Measurements from ENCODE around the gene LMAN1L.
"Not testable (repeated sequence)": the region's sequence is repeated elsewhere in the genome, so short reads cannot be mapped to it uniquely, and the experiment has no call there.

LMAN1L gene

DNA sequence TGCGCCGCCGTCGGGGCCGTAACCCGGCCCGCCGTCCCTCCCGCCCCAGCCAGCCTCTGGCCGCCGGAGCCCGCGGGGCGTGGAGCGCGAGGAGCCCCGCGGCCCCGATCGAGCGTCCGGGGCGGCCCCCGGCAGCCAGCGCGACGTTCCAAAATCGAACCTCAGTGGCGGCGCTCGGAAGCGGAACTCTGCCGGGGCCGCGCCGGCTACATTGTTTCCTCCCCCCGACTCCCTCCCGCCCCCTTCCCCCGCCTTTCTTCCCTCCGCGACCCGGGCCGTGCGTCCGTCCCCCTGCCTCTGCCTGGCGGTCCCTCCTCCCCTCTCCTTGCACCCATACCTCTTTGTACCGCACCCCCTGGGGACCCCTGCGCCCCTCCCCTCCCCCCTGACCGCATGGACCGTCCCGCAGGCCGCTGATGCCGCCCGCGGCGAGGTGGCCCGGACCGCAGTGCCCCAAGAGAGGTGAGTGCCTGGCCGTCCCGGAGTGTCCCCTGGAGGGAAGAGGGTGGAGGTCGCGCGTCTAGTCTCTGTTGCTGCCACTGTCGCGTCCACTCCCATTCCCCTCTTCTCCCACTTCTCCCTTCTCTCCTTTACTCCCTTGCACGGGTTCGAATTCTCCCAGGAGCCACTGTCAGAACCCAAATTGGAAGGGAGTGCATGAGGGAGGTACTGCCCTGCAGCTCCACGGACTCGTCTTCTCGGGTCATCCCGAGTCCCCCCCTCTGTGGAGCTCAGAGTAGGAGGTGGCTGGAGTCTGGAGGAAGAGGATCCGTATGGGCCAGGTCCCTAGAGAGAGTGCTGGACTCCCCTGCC lies 30.2 kb upstream of the LMAN1L start:
- no peak for DNase-seq

DNA sequence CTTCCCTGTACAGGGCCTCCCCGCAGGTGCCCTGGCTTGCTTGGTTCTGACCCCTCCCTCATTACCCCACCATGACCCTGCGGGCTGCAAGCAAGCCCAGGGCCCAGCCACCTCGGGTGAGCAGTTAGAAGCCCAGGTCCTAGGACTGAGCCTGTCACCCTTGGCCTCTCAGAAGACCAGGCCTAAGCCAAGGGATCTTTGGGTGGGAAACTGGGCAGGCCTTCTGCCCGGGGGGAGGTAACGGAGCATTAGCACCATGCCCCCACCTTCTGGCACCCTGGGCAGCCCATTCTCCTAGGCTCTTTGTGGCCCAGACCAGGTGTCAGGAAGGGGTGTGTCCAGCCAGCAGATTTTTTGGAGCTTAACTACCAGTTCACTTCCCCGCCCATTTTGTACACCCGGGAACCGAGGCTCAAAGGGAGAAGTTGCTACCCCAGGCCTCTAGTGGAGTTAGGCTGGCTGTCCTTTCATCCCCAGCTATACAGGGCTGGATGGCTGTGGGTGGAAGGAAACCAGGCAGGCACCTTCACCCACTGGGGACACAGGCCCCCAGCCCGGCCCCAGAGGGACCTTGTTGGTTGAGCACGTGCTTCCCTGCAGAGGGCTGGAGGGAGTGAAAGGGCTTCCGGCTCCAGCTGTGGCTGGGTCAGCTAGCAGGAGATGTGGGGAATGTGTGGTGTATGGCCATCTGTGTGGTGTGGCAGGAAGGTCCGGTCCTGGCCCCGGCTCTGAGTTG lies 29.4 kb upstream of the LMAN1L start:
- no peak for DNase-seq

DNA sequence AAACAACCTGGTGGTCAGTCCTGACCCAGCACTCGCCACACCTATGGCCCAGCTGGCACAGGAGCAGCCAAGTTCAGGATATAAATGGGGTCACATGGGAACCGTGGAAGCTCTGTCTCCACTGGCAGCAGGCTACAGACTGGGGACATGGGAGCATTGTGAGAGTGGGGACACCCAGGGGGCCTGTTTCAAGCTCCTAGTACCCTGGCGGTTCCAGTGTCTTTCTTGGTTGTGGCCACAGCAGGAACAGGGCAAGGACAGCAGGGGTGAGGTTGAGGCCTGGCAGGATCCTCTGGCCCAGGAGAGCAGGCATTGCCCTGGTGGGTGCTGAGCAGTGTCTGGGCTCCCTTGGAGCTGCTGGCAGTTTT lies 28.8 kb upstream of the LMAN1L start:
- no peak for DNase-seq

DNA sequence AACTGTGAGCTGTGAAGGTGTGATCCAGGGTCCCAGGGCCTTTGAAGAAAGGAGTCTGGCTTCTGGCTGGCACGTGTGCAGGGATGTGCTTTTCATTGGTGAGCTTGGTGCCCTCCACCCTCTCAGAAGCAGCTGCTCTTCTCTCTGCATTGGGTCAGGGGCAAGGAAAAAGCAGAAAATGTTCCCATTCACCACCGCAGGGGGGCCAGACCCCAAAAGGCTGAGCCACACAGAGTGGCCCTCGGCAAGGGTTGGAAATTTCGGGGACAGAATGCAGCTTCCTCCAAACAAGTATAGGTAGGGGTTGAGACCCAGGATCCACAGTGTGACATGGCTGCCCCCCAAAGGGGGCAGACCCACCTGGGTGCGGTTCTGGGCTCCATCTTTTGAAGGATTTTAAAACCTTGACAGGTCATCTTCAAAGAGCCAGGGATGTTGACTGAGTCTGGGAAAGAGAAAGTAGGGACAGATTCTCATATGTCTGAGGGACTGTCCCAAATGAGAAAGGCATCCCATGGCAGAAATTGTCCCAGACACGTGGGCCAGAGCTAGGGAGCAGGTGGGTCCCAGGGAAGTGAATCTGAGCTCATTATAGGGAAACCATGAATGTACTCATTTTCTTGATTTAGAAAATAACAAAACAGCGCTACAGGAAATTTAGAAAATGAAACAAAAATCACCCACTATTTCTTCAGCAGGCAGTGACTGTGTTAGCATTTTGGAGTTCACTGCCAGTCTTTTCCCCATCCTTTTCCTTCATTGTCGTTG lies 28.0 kb upstream of the LMAN1L start:
- DNase-seq: no peak

DNA sequence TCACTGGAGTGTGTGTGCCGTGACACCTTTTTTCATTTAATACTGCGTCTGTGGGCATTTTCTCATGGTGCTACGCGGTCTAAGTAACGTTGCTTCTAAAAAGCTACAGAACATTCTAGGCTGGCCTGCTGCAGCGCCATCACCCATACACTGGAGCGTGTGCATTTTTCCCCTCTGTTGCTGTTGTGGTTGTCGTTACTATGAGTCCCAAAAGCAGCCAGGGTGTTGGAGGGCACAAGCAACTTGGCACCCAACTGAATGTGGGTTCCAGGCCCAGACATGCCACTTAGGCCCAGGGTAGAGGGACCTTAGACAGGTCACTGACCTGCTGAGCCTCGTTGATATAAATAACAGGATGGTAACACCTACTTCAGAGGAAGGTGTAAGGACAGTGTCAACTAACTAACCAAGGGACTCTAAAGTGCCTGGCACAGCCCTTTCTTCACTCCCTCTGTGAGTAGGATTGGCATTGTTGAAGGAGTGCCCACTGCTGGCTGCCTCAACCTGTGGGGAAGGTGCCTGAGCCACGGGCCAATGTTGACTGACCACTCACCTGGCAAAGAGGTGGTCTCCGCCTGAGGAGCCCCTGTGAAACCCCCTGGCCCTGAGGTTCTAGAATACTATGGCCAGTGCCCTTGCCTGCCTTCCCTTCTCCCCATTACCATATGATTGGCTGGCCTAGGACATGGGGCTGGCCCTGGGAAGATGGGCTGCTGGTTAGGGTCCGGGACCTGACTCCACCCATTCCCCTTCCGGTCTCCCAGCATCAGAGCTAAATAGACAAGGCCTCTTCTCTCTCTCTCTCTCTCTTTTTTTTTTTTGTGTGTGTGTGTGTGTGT lies 27.2 kb upstream of the LMAN1L start:
- no peak for DNase-seq

DNA sequence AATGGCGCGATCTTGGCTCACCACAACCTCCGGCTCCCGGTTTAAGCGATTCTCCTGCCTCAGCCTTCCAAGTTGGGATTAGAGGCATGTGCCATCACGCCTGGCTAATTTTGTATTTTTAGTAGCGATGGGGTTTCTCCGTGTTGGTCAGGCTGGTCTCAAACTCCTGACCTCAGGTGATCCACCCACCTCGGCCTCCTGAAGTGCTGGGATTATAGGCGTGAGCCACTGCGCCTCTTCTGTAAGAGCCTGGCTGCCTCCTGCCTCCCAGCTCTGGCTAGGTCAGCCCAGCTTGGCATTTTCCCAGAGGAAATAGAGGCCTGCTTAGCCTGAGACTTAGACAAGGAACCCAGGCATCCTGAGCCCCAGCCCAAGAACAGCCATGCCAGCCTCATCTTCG lies 26.6 kb upstream of the LMAN1L start:
- not testable (repeated sequence) for DNase-seq

DNA sequence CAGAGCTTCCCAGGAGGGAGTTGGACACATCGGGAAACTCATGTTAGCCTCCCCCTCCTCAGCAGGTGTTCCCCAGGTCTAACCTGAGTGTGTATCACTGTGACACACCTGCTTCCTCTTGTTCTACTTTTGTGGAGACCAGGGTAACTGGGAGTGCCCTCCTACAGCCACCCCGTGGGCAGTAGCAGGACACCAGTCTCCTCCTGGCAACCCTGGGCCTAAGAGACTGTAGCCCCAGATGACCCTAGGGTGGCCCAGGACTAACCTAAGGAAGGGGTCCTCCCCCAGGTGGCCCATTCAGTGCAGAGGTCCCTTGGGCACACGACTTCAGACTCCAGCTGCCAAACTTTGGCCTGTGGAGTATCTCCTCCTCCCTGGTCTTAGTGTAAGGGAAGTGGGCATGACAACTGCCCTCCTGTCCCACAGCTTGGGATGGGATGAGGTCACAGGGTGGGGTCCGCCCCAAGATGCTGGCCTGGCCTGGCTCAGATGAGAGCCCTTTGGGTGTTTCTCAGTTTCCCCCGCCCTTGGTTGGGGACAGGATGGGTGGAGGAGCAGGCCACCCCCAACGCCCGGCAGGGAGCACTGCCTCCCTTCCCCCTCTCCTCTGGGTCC lies 26.0 kb upstream of the LMAN1L start:
- no peak for DNase-seq

DNA sequence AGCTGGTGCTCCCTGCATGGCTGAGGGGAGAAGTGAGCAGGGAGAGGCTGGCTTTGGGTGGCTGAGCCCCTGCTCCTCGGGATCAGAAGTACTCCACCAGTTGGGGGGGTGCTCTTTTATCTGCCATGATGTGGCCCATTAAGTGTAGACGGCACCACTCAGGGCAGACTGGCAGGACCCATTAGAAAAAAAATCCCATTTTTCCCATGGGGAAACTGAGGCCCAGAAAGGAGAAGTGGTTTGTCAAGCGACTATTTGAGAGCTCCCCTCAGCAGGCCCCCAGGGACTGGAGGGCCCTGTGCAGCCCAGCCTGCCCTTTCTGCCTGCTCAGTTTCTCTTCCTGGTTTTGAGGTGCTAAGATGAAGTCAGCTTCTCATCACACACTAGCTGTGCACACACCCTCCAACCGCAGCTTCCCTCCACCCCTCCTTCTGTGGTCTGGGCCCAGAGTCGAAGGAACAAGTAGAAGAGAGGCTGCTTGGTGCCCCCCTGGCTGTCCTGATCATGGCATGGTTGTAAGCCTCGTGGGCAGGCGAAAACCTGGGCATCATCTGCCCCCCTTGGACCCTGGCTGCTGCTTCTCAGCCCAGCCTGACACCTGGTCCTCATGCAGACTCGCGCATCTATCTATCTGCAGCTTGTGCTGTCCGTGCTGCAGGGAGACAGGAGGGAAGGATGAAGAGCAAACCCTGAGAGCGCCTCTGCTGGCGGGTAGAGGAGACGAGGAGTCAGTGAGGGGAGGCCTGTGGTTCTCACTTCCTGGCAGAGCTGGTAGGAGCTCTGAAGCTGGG lies 25.2 kb upstream of the LMAN1L start:
- DNase-seq: peak; percentile 24

DNA sequence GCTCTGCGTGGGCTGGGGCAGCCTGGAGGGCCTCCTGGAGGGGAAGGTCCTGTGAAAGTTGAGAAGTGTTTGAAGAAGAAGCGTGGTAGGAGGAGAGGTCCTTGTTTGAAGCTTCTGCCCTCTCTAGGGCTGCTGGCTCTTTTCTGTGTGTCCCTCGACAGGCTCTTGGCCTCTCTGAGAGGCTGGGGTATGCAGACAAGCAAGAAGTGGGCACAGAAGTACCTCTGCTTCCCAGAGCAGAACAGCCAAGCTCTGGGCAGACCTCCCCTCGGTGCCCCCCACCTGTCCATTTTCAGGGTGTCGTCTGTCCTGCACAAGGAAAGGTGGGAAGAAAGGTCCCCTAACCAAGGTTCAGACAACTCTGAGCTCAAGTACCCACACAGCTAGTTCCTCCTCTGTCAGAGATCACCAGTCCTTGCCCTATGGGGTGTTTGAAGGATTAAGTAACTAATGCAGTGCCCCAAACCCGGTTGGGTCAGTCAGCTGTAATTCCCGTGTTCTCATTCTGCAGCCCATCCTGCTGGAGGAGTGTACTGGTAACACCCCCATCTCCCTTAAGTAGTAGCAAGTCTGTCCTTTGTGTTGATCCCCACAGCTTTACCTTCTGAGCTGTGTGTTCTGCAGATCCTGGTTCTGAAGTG lies 24.5 kb upstream of the LMAN1L start:
- no peak for DNase-seq

DNA sequence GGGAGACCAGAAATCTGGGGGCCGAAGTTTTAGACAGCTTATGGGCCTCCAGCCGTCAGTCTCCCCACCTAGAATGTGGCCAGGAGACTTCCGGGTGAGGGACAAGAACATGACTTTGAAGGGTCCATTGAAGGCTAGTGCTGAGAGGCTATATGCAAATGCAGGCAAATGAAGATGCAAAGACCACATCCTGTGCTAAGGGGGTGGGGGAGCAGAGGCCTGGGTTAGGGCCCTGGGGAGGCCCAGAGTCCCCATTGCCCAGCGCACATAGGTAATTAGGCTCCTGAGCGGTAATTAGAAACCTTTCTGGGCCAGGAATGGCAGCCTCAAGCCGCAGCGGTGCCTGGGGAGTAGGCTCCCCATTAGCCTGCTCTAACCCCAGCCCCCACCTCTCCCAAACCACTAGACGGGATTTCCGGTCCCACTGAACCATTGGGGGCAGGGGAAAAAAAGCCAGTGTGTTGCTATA lies 23.9 kb upstream of the LMAN1L start:
- DNase-seq: no peak

DNA sequence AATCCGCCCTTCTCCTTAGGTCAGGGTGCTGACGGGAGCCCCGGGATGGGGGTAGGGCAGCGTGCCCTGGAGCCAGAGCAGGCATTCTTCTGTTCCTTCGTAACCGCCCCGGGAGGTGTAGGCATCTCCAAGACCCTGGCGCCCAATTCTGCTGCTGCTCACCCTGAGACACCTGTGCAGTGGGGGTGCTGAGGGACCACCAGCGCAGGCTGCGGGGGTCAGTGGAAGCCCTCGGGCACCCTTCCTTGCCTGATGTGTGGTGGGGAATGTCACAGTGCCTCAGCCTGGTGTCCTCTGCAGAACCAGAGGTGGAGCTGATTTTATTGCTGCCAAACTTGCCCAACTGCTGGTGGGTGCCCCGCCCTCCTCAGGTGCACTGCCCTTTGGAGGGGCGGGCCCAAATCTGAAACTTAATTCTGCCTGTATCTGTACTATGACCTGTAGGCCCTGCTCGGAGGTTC lies 23.4 kb upstream of the LMAN1L start:
- DNase-seq: no peak

DNA sequence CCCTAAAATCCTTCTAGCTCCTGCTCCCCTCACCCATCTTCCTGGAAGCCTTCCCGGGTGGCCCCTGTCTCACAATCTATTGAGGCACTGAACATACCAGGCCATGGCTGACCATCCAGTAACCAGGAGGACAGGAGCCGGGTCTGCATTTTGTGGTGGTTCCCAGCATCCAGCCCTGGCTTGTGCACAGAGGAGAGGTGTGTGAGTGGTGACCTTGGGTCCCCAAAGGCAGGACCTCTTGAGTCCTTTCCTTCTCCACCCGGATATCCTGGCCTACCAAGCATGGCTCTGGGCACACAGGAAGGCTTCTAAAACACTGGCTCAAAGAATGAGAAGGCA lies 22.9 kb upstream of the LMAN1L start:
- DNase-seq: no peak

DNA sequence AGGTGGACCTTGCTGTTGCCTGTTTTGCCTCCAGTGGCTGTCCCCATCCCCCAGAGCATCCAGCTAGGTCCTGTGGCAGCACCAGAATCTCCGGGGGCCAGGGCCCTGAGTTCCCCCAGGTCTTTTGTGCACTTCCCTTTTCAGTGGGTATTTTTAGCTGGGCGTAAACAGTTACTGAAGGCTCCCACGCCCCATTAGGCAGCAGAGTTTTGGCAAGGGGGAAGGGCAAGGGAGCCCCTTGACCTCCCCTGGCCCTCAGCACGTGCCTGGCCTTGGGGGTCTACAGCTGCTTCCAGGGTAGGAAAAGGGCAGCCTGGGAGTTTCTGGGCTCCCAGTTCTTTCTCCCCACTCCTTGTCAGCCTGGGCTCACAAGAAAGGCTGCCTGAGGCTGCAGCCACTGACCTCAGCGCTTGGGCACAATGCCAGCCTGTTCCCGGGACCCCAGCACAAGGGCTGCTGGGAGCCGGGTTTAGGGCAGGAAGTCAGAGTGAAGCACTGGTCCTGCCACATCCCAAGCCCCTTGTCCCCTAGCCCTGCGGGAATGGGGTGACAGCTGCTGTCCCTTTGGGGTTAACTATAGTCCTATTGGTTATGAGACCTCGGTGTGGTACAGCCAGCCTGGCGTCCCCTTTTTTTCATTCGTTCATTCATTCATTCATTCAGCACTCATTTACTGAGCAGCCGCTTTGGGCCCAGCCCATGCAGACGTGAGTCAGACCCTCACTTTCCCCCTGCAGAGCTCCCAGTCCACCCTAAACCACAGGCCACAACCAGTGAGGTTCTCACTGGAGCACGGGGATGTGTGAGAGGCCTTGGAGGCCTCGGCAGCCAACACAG lies 22.3 kb upstream of the LMAN1L start:
- no peak for DNase-seq

DNA sequence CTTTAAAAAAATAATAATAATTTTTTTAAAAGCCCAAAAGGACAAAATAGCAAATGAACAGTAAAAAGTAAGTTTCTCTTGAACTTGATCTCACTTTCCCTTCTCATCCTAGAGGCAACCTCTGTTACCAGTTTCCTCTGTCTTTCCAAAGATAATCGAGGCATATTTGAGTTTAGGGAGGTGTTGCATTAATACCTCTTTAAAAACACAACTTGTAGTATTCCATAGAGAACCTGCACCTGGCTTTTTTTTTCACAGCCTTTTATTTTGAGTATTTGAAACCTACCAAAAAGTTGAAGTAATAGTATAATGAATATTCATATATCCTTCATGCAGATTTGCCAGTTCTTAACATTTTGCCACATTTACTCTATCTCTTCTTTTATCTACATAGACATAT lies 21.6 kb upstream of the LMAN1L start:
- no peak for DNase-seq

DNA sequence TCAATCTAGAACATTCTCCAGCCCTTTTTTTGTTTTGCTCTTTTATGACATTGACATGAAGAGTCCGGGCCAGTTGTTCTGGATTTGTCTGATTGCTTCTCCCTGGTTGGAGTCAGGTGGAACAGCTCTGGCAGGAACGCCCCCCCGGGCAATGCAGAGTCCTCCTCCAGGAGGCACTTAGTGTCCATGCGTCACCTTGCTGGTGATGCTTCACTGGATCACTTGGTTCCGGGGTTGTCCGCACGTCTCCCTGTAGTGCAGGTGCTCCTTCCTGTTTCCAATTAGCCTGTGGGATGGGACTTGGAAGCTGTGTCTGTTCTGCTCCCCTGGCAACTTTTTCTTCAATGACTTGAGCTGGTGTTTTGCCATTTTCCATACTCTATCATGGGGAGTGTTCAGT lies 21.0 kb upstream of the LMAN1L start:
- no peak for DNase-seq

DNA sequence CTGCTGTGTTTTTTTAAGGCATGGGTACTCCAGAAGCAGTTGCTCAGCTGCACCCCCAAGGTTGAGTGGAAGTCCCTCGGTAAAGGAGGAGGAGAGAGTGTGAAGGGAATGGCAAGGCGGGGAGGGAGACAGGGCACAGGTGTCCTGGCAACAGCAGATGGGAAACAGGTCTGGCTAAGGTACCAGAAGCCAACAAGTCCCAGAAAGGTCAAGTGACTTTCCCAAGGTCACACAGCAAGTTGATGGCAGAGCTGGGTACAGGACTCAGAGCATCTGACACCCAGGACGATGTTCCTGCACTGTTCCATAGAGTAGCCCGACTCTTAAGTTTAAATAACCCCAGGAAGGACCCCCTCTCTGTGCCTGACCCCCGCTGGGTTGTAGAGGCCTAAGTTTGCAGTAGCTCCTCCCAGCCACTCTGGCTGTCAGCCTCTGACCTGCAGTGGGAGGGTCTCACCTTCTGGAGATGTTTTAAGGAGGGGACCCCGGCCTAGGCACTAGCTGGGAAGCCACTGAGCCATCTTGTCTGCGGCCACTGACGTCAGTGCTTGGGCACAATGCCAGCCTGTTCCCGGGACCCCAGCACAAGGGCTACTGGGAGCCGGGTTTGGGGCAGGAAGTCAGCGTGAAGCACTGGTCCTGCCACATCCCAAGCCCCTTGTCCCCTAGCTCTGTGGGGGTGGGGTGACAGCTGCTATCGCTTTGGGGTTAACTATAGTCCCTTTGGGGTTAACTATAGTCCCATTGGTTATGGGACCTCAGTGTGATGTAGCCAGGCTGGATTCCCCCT lies 20.2 kb upstream of the LMAN1L start:
- DNase-seq: no peak

DNA sequence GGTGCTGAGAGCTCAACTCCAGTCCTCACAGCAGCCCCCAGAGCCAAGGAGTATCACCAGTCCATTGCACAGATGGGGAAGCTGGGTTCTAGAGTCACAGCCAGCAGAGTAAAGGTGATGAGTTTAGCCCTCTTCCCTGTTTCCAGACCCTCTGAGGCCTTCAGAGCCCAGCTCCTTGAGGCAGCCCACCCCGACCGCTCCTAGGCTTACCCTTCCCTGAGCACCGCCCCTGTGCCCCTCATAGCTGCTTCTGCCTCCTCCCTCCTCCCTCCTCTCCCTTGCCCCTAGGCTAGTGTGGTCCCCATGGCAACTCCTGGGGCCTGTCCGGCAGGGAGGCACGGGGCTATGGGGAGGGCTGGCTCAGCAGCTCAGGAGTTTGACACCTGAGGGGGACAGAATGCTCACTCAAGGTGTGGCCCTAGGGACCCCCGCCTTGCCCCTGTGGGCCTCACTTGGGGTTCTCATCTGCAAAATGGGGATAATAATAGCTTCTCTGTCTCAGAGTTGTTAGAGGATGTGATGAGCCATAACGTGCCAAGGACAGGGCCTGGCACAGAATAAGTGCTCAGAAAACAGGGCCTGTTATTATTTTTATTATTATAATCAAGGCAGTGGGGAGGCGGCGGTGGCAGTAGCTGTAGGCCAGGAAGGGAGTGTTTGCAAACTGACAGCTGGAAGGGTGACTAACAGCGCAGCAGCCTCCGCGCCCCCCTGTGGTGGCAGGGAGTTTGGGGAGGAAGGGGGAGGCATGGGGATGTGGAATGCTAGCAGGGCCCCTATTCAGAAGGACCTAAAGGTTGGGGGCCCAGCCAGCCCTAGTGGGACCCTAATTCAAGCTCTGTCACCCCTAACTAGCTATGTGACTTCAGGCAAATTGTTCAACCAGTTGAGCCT lies 19.3 kb upstream of the LMAN1L start:
- no peak for DNase-seq

Data from NCI-H510A treated with DMSO at 0.1 percent for 48 hours (cell line).